B cell (primary cell): Measurements from ENCODE around the gene LRCH2. TPM values are rescaled to one million over a fixed set of nuclear protein-coding genes. Genes with fewer than 3 reads are reported as not detected.

Source experiments
- ATAC-seq: fragments of 200-7000 bp; cut with Tn5 transposase; one replicate; pipeline ENCODE4 v1.10.0; 2021; ENCODE audit warnings: low read depth, mild to moderate bottlenecking, moderate number of reproducible peaks, moderate library complexity
- CTCF ChIA-PET: fragments of 350-600 bp; sonication (Branson Sonifier 250); formaldehyde crosslinking; loops from one replicate; lab custom pipeline; 2021; ENCODE audit warnings: antibody characterized with exemption, inconsistent platforms; lab: Charles Lee
- POLR2A ChIA-PET: fragments of 350-600 bp; sonication (Branson Sonifier 250); formaldehyde crosslinking; loops from one replicate; lab custom pipeline; 2021; ENCODE audit warnings: antibody characterized with exemption; lab: Charles Lee
- DNase-seq: peaks from one replicate; pipeline ENCODE4 v3.0.0; 2013
- H2AFZ ChIP-seq: 2 replicates; pipeline ENCODE4 v1.6.1; 2012; ENCODE audit warnings: mild to moderate bottlenecking, low read depth, low read length; ENCODE audit not compliant: insufficient read depth, poor library complexity, severe bottlenecking
- H3K27ac ChIP-seq, 2 donors: 1 replicate in 1 of 2; 2 replicates in 1 of 2; pipeline ENCODE4 v1.5.1; 2012 to 2013; ENCODE audit warnings: low read length in 2 of 2, mild to moderate bottlenecking in 2 of 2, moderate library complexity in 1 of 2
- H3K27me3 ChIP-seq, 4 experiments: fragments of 200-600 bp in 1 of 4; sonication (generic) in 1 of 4; replicated peaks in 1 of 4; 1 replicate in 2 of 4; 2 replicates in 2 of 4; pipeline versions ENCODE4 v1.6.1 to v1.7.0; 2013 to 2016; ENCODE audit warnings: low read length in 3 of 4, mild to moderate bottlenecking in 2 of 4, mixed read lengths in 1 of 4, moderate library complexity in 1 of 4; ENCODE audit not compliant: insufficient read depth in 4 of 4, control insufficient read depth in 3 of 4; ENCODE audit errors: control extremely low read depth in 1 of 4
- H3K36me3 ChIP-seq, 2 experiments: replicated peaks in 1 of 2; 1 replicate in 1 of 2; 2 replicates in 1 of 2; pipeline versions ENCODE4 v1.6.1 to v1.7.1; 2013; ENCODE audit warnings: low read length in 1 of 2; ENCODE audit not compliant: insufficient read depth in 2 of 2, control insufficient read depth in 1 of 2; ENCODE audit errors: control extremely low read depth in 1 of 2, extremely low read depth in 1 of 2
- H3K4me1 ChIP-seq, 2 donors: fragments of 200-600 bp in 1 of 2; sonication (generic) in 1 of 2; 1 replicate in 1 of 2; 2 replicates in 1 of 2; pipeline versions ENCODE4 v1.5.1 to v1.6.1; 2013 to 2017; ENCODE audit warnings: low read length in 2 of 2; ENCODE audit not compliant: control insufficient read depth in 2 of 2, insufficient read depth in 2 of 2
- H3K4me2 ChIP-seq: replicated peaks from 2 replicates; pipeline ENCODE3; 2012; ENCODE audit warnings: mild to moderate bottlenecking, low read depth, low read length; ENCODE audit not compliant: poor library complexity, severe bottlenecking
- H3K4me3 ChIP-seq, 5 experiments: fragments of 200-600 bp in 1 of 5; sonication (generic) in 1 of 5; 1 replicate in 3 of 5; 2 replicates in 2 of 5; pipeline versions ENCODE4 v1.5.1 to v1.7.0; 2011 to 2016; ENCODE audit warnings: low read length in 4 of 5, mild to moderate bottlenecking in 4 of 5, low read depth in 2 of 5, control low read depth in 1 of 5, moderate library complexity in 1 of 5; ENCODE audit not compliant: insufficient read depth in 1 of 5; ENCODE audit errors: control extremely low read depth in 1 of 5, extremely low read depth in 1 of 5
- H3K79me2 ChIP-seq: fragments of 200-600 bp; sonication (generic); one replicate; pipeline ENCODE4 v1.6.0; 2016; ENCODE audit warnings: low read length; ENCODE audit not compliant: control insufficient read depth, insufficient read depth
- H3K9ac ChIP-seq: fragments of 200-600 bp; sonication (generic); 2 replicates; pipeline ENCODE4 v1.6.1; 2017; ENCODE audit warnings: mild to moderate bottlenecking, low read length, moderate library complexity
- H3K9me3 ChIP-seq, 3 donors: one replicate each; pipeline versions ENCODE4 v1.6.1 to v1.7.1; 2013; ENCODE audit warnings: low read length in 2 of 3; ENCODE audit not compliant: control insufficient read depth in 2 of 3, insufficient read depth in 1 of 3; ENCODE audit errors: control extremely low read depth in 1 of 3
- H4K20me1 ChIP-seq: 2 replicates; pipeline ENCODE4 v1.6.0; 2012; ENCODE audit warnings: mild to moderate bottlenecking, low read length; ENCODE audit not compliant: insufficient read depth, control insufficient read depth, poor library complexity, severe bottlenecking
- H3K27ac Mint-ChIP-seq: one replicate; pipeline ENCODE4 v1.8.0; 2021; ENCODE audit warnings: mixed read lengths
- H3K27me3 Mint-ChIP-seq: one replicate; pipeline ENCODE4 v1.8.0; 2021; ENCODE audit warnings: mixed read lengths
- H3K4me1 Mint-ChIP-seq: one replicate; pipeline ENCODE4 v1.8.0; 2021; ENCODE audit warnings: mixed read lengths
- H3K4me3 Mint-ChIP-seq: one replicate; pipeline ENCODE4 v1.8.0; 2021; ENCODE audit warnings: mixed read lengths
- H3K9me3 Mint-ChIP-seq: one replicate; pipeline ENCODE4 v1.8.0; 2022; ENCODE audit warnings: mixed read lengths; ENCODE audit not compliant: insufficient read depth
- CTCF ChIP-seq: fragments of 200-600 bp; IDR thresholded peaks from one replicate; pipeline ENCODE4 v1.8.0; 2022; ENCODE audit warnings: antibody characterized with exemption, mild to moderate bottlenecking
- EZH2 ChIP-seq: IDR thresholded peaks from 2 replicates; pipeline ENCODE4 v1.6.1; 2012; ENCODE audit warnings: borderline replicate concordance, low read depth, mild to moderate bottlenecking, moderate library complexity, low read length; ENCODE audit not compliant: insufficient read depth, poor library complexity, severe bottlenecking
- WGBS: methylation state at CpG from one replicate; pipeline ENCODE4 v1.1.5; 2013; ENCODE audit warnings: missing lambda C conversion rate; ENCODE audit not compliant: insufficient coverage; 5-methylcytosine and 5-hydroxymethylcytosine counted together
- intact Hi-C: fragments of 100-400 bp; cut with micrococcal nuclease; formaldehyde crosslinking; loops from one replicate; pipeline ENCODE4 v1.10.0; 2022
- polyA plus RNA-seq: library from polyadenylated mRNA; depleted of rRNA; stranded (reverse); fragments of >200 nt; gene quantifications from 2 replicates; pipeline ENCODE4 v1.2.3, GENCODE V29; 2012
- total RNA-seq, 2 donors: library from RNA; stranded (reverse); fragments of 120-200 nt in 1 of 2; gene quantifications; 1 replicate in 1 of 2; 2 replicates in 1 of 2; pipeline versions ENCODE4 v1.2.3 to v1.2.4, GENCODE V29; 2013 to 2022

LRCH2 gene
- total and polyA plus RNA-seq, 2 donors (not counting 1 experiment from before 2014, with no cell fraction given): not detected

- Mint-ChIP-seq H3K27me3 (no peaks in the 10 kb centered on the region), H3K4me1 (no peaks in the 10 kb centered on the region), H3K27ac (no peak overlapping the region), H3K9me3 (no peaks in the 10 kb centered on the region), H3K4me3 (no peak overlapping the region)
- H3K9ac ChIP-seq: no peak overlapping the region
- H3K4me3 ChIP-seq: no peak overlapping the region
- intact Hi-C loops: no loop called here
- no peaks in the 10 kb centered on the region for H3K79me2 ChIP-seq
- ChIA-PET CTCF (no interaction called here), POLR2A (no interaction called here)
- H3K36me3 ChIP-seq: no peaks in the 10 kb centered on the region
- H3K9me3 ChIP-seq: peaks cover 0 to 24% (median 0%) of the 10 kb centered on the region in 3 donors
- no peak overlapping the region for H2AFZ ChIP-seq
- no peaks in the 10 kb centered on the region for H3K27me3 ChIP-seq
- H3K4me2 ChIP-seq: no peak overlapping the region
- WGBS: 98% methylated on average over 52 of the region's 76 CpGs
- TF ChIP-seq CTCF (no peak), EZH2 (no peak)
- H4K20me1 ChIP-seq: no peaks in the 10 kb centered on the region
- DNase-seq (no peak), ATAC-seq (no peak)
- no peak overlapping the region for H3K27ac ChIP-seq
- H3K4me1 ChIP-seq: no peaks in the 10 kb centered on the region
Observed at GRCh38 chrX:115189646-115190635, 44.0 kb downstream of the LRCH2 start.

DNA sequence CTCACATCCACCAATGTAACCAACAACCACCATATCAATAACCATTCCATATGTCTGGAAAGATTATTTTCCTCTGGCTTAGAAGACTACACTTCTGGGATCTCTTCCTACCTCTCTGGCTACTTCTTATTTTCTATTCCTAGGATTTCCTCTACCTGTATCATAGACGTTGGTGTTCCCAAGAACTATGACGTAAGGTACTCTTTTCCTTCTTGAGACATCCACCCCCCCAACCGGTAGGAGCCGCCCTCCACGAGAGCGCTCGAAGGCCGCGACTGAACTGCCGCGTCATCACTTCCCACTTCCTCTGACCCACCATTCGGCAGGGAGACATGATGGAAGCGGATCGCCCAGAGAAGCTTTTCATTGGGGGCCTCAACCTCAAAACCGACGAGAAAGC is 44.8 kb downstream of the LRCH2 start, which contains the start of gene RBMXL3:
TSS of gene RBMXL3 (plus strand) at position 301 of the 400 bp plus-strand sequence. CDS start at position 333, 32 bp downstream.
- intact Hi-C loops: no loop called here
- no peaks in the 10 kb centered on the region for H3K4me1 Mint-ChIP-seq
- WGBS: 97% methylated on average over 9 of the region's 16 CpGs

More for the DNA sequence above, 44.8 kb downstream of the LRCH2 start, which contains the start of gene RBMXL3:
- no peak within 1 kb of the TSS for H3K4me3 ChIP-seq
- Mint-ChIP-seq H3K27me3 (no peaks in the 10 kb centered on the region), H3K27ac (no peak within 1 kb of the TSS), H3K4me3 (no peak within 1 kb of the TSS), H3K9me3 (no peaks in the 10 kb centered on the region)
- peaks cover 0 to 24% (median 0%) of the 10 kb centered on the region in 3 donors for H3K9me3 ChIP-seq
- no peak for ATAC-seq
- H3K36me3 ChIP-seq: no peaks in the 10 kb centered on the region
- no peak within 1 kb of the TSS for H3K4me2 ChIP-seq
- H3K27ac ChIP-seq: no peak within 1 kb of the TSS
- H3K4me1 ChIP-seq: no peaks in the 10 kb centered on the region
- H3K9ac ChIP-seq: no peak within 1 kb of the TSS
- H2AFZ ChIP-seq: no peak within 1 kb of the TSS
- POLR2A ChIA-PET: no interaction called here
- CTCF ChIA-PET: no interaction called here
- H4K20me1 ChIP-seq: no peaks in the 10 kb centered on the region
- no peak for DNase-seq
- TF ChIP-seq EZH2 (no peak), CTCF (no peak)
- H3K27me3 ChIP-seq: no peaks in the 10 kb centered on the region
- no peaks in the 10 kb centered on the region for H3K79me2 ChIP-seq
